Astrocyte of the spinal cord (primary cell): ENCODE measurements around the gene NHS.

Source experiments
- DNase-seq: peaks from one replicate; pipeline ENCODE4 v3.0.0; 2011; ENCODE audit warnings: low read depth, low spot score
- H3K4me3 ChIP-seq: 2 replicates; pipeline ENCODE4 v1.5.1; 2011; ENCODE audit warnings: low read depth, mild to moderate bottlenecking, low read length, moderate library complexity
- in situ Hi-C: cut with HindIII; loops from 2 replicates; pipeline ENCODE4 v1.10.0; 2017; ENCODE audit warnings: low sequenced_read_pairs
- TF ChIP-seq, protein P1 (sequence below): IDR thresholded peaks from 2 replicates; pipeline ENCODE4 v1.5.1; 2012; ENCODE audit warnings: low read depth, mild to moderate bottlenecking, low read length, inconsistent platforms

The NHS gene

GRCh38 chrX:17374619-17375366 lies at the start of gene NHS:
Gene NHS, plus strand, starts transcription at chrX:17375200. Its CDS starts 558 bp downstream, at chrX:17375758.
- DNase-seq, result peak; percentile 76
- H3K4me3 ChIP-seq, result peak within 1 kb of the TSS; percentile 65
- in situ Hi-C loops, result no loop called here
- TF ChIP-seq, protein P1, sequence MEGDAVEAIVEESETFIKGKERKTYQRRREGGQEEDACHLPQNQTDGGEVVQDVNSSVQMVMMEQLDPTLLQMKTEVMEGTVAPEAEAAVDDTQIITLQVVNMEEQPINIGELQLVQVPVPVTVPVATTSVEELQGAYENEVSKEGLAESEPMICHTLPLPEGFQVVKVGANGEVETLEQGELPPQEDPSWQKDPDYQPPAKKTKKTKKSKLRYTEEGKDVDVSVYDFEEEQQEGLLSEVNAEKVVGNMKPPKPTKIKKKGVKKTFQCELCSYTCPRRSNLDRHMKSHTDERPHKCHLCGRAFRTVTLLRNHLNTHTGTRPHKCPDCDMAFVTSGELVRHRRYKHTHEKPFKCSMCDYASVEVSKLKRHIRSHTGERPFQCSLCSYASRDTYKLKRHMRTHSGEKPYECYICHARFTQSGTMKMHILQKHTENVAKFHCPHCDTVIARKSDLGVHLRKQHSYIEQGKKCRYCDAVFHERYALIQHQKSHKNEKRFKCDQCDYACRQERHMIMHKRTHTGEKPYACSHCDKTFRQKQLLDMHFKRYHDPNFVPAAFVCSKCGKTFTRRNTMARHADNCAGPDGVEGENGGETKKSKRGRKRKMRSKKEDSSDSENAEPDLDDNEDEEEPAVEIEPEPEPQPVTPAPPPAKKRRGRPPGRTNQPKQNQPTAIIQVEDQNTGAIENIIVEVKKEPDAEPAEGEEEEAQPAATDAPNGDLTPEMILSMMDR, result peak; percentile 40

DNA sequence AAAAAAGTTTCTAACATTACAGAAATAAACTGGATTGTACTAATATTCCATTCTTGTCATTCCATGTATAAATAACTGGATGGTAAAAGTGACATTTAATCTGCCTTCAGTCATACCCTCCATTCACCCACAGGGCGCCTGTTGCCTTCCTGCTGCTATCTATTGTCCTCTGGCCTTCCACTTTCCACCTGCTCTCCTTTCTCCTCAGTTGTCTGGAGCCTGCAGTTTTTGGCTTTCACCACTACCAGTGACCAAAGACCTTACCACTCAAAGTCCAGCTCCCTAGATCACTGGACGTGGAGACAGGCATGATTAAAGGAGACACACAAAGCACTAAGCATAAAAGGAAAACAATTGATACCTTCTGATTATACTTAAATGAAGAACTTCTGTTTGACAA lies 46.2 kb upstream of the NHS start:
- no peak for DNase-seq
- in situ Hi-C loops, result no loop called here
- no peak overlapping the region for H3K4me3 ChIP-seq
- TF ChIP-seq, protein P1, result no peak

- no peak overlapping the region for H3K4me3 ChIP-seq
- no peak for DNase-seq
- in situ Hi-C loops, result no loop called here
- TF ChIP-seq, protein P1, result no peak
Measured at GRCh38 chrX:17336377-17336776, 38.6 kb upstream of the NHS start.

DNA sequence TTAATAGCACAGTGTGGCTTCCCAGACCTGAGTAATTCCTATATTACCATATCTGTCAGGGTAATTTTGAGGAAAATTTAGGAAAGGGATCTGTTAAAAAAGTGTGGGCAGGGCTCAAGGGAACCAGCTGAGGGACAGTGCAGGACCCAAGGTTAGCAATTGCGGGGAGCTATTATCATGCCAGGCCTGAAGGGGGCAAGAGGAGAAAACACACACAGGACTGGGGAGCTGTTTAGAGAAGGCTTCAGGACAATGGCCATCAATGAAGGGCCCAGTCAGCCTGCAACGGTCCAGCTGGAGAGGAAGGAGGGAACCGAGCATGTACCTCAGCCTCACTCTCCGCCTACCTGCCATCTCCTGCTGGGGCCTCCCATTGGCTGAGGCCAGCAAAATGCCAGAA lies 19.0 kb upstream of the NHS start:
- TF ChIP-seq, protein P1, result no peak
- in situ Hi-C loops, result no loop called here
- H3K4me3 ChIP-seq, result no peak overlapping the region
- no peak for DNase-seq

DNA sequence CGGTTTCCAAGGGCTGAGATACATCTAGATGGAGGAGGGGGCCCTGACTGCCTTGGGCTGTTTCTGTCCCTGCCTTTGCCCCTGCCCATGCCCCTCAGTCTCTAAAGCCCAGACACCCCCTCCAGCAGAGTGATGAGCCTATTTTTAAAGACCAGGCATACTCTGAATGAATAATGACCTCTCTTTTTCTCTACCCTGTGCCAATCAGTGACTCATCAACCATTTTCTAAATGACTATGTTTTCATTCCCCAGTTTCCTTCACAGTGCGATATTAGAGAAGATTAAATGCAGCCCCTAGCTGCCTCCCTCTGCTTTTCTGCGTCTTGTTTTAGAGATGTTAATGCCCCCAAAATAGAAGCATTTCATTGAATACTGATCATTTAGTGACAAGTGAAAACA lies 15.5 kb upstream of the NHS start:
- no peak overlapping the region for H3K4me3 ChIP-seq
- peak; percentile 19 for DNase-seq
- TF ChIP-seq, protein P1, result no peak
- in situ Hi-C loops, result no loop called here

DNA sequence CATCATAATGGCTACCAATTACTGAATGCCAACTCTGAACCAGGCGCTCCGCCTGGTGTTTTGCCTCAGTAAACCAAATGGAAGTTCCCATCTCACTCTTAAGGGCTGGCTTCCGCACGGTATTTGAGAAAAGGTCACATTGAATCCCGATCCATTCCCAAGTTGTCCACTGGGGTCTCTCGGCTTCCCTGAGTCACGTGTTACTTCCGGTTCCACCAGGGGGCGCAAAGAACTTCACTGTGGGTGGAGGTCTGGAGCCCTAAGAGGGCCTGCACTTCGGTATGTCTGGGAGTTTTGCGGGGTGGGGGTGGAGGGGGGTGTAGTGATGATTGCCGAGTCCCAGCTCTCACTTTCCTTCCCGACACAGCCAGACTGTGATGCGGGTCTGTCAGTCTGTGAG lies 13.4 kb upstream of the NHS start:
- H3K4me3 ChIP-seq, result no peak overlapping the region
- DNase-seq, result no peak
- in situ Hi-C loops, result no loop called here
- TF ChIP-seq, protein P1, result peak; percentile 33
